ENCODE measurements around the gene DENND2A. TPM values are rescaled to one million over a fixed set of nuclear protein-coding genes. Genes with fewer than 3 reads are reported as not detected.

Gene DENND2A
- total RNA-seq, 1 donor from 2014 or later, result 29.8 TPM

DNA sequence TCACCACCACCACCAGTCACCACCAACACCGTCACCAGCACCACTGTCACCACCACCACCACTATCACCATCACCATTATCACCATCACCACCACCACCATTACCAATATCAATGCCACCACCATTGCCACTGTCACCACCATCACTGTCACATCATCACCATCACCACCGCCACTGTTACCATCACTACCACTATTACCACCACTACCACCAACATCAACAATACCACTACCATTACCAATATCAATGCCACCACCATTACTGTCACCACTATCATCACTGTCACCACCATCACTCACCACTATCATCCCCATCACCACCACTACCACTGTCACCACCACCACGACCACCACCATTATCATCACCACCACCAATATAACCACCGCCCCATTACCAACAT, 14.0 kb upstream of the DENND2A start:
- Mint-ChIP-seq H3K4me1 (peaks cover 7% of the 10 kb centered on the region), H3K27ac (ENCODE audit: unreplicated experiment) (no peak overlapping the region), H3K27me3 (ENCODE audit: low read depth) (no peaks in the 10 kb centered on the region), H3K36me3 (ENCODE audit: low read depth) (no peaks in the 10 kb centered on the region), H3K9me3 (no peaks in the 10 kb centered on the region), H3K4me3 (no peak overlapping the region)
- TF ChIP-seq, protein P1, sequence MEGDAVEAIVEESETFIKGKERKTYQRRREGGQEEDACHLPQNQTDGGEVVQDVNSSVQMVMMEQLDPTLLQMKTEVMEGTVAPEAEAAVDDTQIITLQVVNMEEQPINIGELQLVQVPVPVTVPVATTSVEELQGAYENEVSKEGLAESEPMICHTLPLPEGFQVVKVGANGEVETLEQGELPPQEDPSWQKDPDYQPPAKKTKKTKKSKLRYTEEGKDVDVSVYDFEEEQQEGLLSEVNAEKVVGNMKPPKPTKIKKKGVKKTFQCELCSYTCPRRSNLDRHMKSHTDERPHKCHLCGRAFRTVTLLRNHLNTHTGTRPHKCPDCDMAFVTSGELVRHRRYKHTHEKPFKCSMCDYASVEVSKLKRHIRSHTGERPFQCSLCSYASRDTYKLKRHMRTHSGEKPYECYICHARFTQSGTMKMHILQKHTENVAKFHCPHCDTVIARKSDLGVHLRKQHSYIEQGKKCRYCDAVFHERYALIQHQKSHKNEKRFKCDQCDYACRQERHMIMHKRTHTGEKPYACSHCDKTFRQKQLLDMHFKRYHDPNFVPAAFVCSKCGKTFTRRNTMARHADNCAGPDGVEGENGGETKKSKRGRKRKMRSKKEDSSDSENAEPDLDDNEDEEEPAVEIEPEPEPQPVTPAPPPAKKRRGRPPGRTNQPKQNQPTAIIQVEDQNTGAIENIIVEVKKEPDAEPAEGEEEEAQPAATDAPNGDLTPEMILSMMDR (conservative IDR thresholded peaks at IDR 0.05), result no peak
- no peak for DNase-seq (ENCODE audit: low read depth, low spot score)

GRCh38 chr7:140654109-140654387, 13.4 kb upstream of the DENND2A start:
- H3K36me3 Mint-ChIP-seq (ENCODE audit: low read depth), result no peaks in the 10 kb centered on the region
- no peak for DNase-seq (ENCODE audit: low read depth, low spot score)
- H3K27me3 Mint-ChIP-seq (ENCODE audit: low read depth), result no peaks in the 10 kb centered on the region
- H3K4me1 Mint-ChIP-seq, result peaks cover 7% of the 10 kb centered on the region
- H3K9me3 Mint-ChIP-seq, result no peaks in the 10 kb centered on the region
- TF ChIP-seq, protein P1 (conservative IDR thresholded peaks at IDR 0.05), result no peak
- no peak overlapping the region for H3K4me3 Mint-ChIP-seq
- H3K27ac Mint-ChIP-seq (ENCODE audit: unreplicated experiment), result no peak overlapping the region

- Mint-ChIP-seq H3K4me1 (peaks cover 7% of the 10 kb centered on the region), H3K27me3 (ENCODE audit: low read depth) (no peaks in the 10 kb centered on the region), H3K36me3 (ENCODE audit: low read depth) (no peaks in the 10 kb centered on the region), H3K4me3 (no peak overlapping the region), H3K27ac (ENCODE audit: unreplicated experiment) (peak overlapping the region; percentile 80), H3K9me3 (no peaks in the 10 kb centered on the region)
- peak; percentile 65 for DNase-seq (ENCODE audit: low read depth, low spot score)
- TF ChIP-seq, protein P1 (conservative IDR thresholded peaks at IDR 0.05), result peak; percentile 94
Observed at GRCh38 chr7:140653319-140654108, 12.9 kb upstream of the DENND2A start.

DNA sequence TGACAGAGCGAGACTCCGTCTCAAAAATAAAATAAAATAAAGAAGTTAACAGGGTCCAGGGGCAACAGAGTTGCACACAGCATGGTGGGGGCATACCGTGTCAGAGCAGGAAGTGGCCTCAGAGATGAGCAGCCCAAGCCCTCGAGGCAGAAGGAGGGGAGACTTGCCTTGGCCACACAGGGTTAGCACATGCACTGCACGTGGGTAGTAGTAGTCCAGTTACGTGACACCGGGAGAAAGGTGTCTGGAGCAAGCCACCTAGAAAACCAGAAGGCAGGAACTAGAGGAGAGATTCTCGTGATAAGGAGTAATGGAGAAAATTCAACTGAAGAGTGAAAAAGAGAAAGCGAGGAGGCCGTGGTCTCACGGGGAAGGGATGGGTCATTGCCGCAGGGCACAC, 9.8 kb upstream of the DENND2A start:
- H3K36me3 Mint-ChIP-seq (ENCODE audit: low read depth), result no peaks in the 10 kb centered on the region
- no peak for DNase-seq (ENCODE audit: low read depth, low spot score)
- no peak overlapping the region for H3K4me3 Mint-ChIP-seq
- H3K4me1 Mint-ChIP-seq, result peaks cover 17% of the 10 kb centered on the region
- H3K27me3 Mint-ChIP-seq (ENCODE audit: low read depth), result no peaks in the 10 kb centered on the region
- TF ChIP-seq, protein P1 (conservative IDR thresholded peaks at IDR 0.05), result no peak
- H3K27ac Mint-ChIP-seq (ENCODE audit: unreplicated experiment), result no peak overlapping the region
- no peaks in the 10 kb centered on the region for H3K9me3 Mint-ChIP-seq

GRCh38 chr7:140649556-140650205, 9.1 kb upstream of the DENND2A start:
- H3K4me1 Mint-ChIP-seq, result peaks cover 17% of the 10 kb centered on the region
- DNase-seq (ENCODE audit: low read depth, low spot score), result no peak
- no peaks in the 10 kb centered on the region for H3K27me3 Mint-ChIP-seq (ENCODE audit: low read depth)
- H3K9me3 Mint-ChIP-seq, result no peaks in the 10 kb centered on the region
- no peak overlapping the region for H3K27ac Mint-ChIP-seq (ENCODE audit: unreplicated experiment)
- TF ChIP-seq, protein P1 (conservative IDR thresholded peaks at IDR 0.05), result no peak
- H3K4me3 Mint-ChIP-seq, result no peak overlapping the region
- no peaks in the 10 kb centered on the region for H3K36me3 Mint-ChIP-seq (ENCODE audit: low read depth)
